Measurements from ENCODE around the gene GRIK1.

The GRIK1 gene

DNA sequence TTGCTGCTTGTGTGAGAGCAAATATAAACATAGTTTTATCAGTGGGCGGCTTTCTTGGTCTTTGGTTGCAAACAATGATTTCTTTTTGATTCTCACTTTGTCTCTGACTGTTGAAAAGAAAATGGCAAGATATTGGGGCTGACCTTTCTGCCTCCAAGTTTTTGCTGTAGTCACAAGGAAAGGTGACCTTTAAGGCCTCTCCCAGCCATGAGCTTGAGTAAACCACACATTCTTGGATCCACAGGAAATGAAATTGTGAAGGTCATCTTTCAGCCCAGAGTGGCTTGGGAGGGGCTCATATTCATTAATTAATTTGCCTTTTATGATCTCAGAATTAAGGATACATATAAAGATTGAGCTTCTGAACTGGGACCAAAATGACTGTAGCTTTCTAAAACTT, 399.5 kb downstream of the GRIK1 start:
- no peaks in the 10 kb centered on the region for H3K27me3 Mint-ChIP-seq
- no peaks in the 10 kb centered on the region for H3K4me1 Mint-ChIP-seq
- H3K9me3 Mint-ChIP-seq, result peaks cover 12% of the 10 kb centered on the region
- H3K4me3 Mint-ChIP-seq, result no peak overlapping the region
- no peak overlapping the region for H3K27ac Mint-ChIP-seq
- peaks cover 15% of the 10 kb centered on the region for H3K36me3 Mint-ChIP-seq

DNA sequence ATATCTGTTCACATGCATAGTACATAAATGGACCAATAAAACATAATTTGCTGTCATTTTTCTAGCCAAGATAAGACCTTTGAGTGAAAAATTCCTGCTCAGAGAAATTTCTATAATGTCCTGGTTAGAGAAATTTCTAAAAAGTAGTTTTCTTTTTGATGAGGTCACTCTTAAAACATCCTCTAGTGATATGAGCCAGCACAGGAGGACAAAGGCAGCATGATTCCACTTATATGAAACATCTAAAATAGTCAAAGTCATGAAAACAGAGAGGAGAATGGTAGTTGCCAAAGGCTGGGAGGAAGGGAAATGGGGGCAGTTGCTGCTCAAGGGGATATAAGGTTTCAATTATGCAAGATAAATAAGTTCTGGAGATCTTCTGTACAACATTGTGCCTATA, 401.7 kb downstream of the GRIK1 start:
- Mint-ChIP-seq H3K4me1 (no peaks in the 10 kb centered on the region), H3K9me3 (peaks cover 13% of the 10 kb centered on the region), H3K27me3 (no peaks in the 10 kb centered on the region), H3K36me3 (peaks cover 26% of the 10 kb centered on the region), H3K27ac (no peak overlapping the region), H3K4me3 (no peak overlapping the region)

- H3K4me3 Mint-ChIP-seq, result no peak overlapping the region
- H3K9me3 Mint-ChIP-seq, result peaks cover 21% of the 10 kb centered on the region
- no peaks in the 10 kb centered on the region for H3K27me3 Mint-ChIP-seq
- H3K27ac Mint-ChIP-seq, result no peak overlapping the region
- H3K4me1 Mint-ChIP-seq, result peaks cover 4% of the 10 kb centered on the region
- peaks cover 42% of the 10 kb centered on the region for H3K36me3 Mint-ChIP-seq
These were observed 405.3 kb downstream of the GRIK1 start for GRCh38 chr21:29534448-29534847.

DNA sequence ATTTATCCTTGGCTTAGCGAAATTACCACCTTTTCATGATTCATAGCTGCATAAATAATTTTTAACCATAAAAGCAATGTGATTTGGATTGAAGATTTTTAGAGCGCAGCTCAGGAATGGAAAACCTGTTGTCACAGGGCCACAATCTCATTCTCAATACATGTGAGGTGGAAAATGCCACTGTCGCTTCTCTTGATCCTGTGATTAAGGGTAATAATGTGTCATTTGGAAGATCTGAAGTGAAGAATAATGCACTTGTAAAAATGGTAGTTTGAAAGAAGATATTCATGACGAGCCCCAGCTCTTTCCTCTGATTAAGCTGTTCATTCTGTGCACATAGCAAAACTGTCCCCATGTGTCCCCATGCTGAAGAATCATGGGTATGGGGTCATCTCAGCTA, 410.7 kb downstream of the GRIK1 start:
- Mint-ChIP-seq H3K4me1 (peaks cover 4% of the 10 kb centered on the region), H3K4me3 (no peak overlapping the region), H3K36me3 (peaks cover 40% of the 10 kb centered on the region), H3K27ac (no peak overlapping the region), H3K9me3 (peaks cover 24% of the 10 kb centered on the region), H3K27me3 (no peaks in the 10 kb centered on the region)

DNA sequence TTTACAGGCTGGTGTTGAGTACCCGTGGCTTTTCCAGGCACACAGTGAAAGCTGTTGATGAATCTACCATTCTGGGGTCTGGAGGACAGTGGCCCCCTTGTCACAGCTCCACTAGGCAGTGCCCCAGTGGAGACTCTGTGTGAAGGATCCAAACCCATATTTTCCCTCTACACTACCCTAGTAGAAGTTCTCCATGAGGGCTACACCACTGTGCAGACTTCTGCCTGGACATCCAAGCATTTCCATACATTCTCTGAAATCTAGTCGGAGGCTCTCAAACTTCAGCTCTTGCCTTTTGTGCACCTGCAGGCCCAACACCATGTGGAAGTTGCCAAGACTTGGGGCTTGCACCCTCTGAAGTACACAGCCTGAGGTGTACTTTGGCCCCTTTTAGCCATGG, 413.3 kb downstream of the GRIK1 start:
- H3K9me3 Mint-ChIP-seq, result peaks cover 24% of the 10 kb centered on the region
- H3K36me3 Mint-ChIP-seq, result peaks cover 38% of the 10 kb centered on the region
- peaks cover 4% of the 10 kb centered on the region for H3K4me1 Mint-ChIP-seq
- no peak overlapping the region for H3K4me3 Mint-ChIP-seq
- H3K27ac Mint-ChIP-seq, result no peak overlapping the region
- H3K27me3 Mint-ChIP-seq, result no peaks in the 10 kb centered on the region

DNA sequence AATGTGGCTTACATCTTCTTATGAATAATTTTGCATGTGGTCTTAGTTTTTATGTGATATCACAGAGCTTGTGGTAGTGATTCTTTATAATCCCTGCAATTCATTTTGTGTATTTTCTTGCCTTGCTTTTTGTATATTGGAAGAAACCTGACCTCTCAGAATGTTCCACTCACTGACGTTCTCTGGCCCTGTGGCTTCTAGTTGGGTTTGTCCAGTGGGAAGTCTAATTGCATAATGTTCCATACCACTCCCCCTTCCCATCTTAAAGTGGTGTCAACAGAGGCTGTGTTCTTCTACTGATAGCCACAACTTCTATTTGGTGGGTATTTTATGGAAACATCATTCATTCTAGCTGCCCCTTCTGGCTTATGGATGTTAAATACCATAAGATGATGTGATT, 415.7 kb downstream of the GRIK1 start:
- Mint-ChIP-seq H3K4me3 (no peak overlapping the region), H3K27me3 (no peaks in the 10 kb centered on the region), H3K4me1 (no peaks in the 10 kb centered on the region), H3K36me3 (peaks cover 32% of the 10 kb centered on the region), H3K9me3 (peaks cover 25% of the 10 kb centered on the region), H3K27ac (no peak overlapping the region)

- no peaks in the 10 kb centered on the region for H3K27me3 Mint-ChIP-seq
- peaks cover 25% of the 10 kb centered on the region for H3K9me3 Mint-ChIP-seq
- no peaks in the 10 kb centered on the region for H3K4me1 Mint-ChIP-seq
- H3K27ac Mint-ChIP-seq, result no peak overlapping the region
- H3K36me3 Mint-ChIP-seq, result peaks cover 33% of the 10 kb centered on the region
- no peak overlapping the region for H3K4me3 Mint-ChIP-seq
These were observed 416.1 kb downstream of the GRIK1 start for GRCh38 chr21:29523646-29524045.

- no peaks in the 10 kb centered on the region for H3K4me1 Mint-ChIP-seq
- no peaks in the 10 kb centered on the region for H3K27me3 Mint-ChIP-seq
- no peak overlapping the region for H3K4me3 Mint-ChIP-seq
- no peak overlapping the region for H3K27ac Mint-ChIP-seq
- H3K9me3 Mint-ChIP-seq, result peaks cover 19% of the 10 kb centered on the region
- H3K36me3 Mint-ChIP-seq, result peaks cover 28% of the 10 kb centered on the region
These were observed 417.9 kb downstream of the GRIK1 start for GRCh38 chr21:29521872-29522271.

- no peaks in the 10 kb centered on the region for H3K27me3 Mint-ChIP-seq
- no peak overlapping the region for H3K4me3 Mint-ChIP-seq
- H3K36me3 Mint-ChIP-seq, result peaks cover 25% of the 10 kb centered on the region
- no peak overlapping the region for H3K27ac Mint-ChIP-seq
- peaks cover 12% of the 10 kb centered on the region for H3K9me3 Mint-ChIP-seq
- H3K4me1 Mint-ChIP-seq, result no peaks in the 10 kb centered on the region
These were observed 419.6 kb downstream of the GRIK1 start for GRCh38 chr21:29520171-29520570.

- Mint-ChIP-seq H3K4me3 (no peak overlapping the region), H3K9me3 (peaks cover 16% of the 10 kb centered on the region), H3K27me3 (no peaks in the 10 kb centered on the region), H3K36me3 (peaks cover 36% of the 10 kb centered on the region), H3K4me1 (no peaks in the 10 kb centered on the region), H3K27ac (no peak overlapping the region)
These were observed 425.0 kb downstream of the GRIK1 start for GRCh38 chr21:29514652-29515247.

DNA sequence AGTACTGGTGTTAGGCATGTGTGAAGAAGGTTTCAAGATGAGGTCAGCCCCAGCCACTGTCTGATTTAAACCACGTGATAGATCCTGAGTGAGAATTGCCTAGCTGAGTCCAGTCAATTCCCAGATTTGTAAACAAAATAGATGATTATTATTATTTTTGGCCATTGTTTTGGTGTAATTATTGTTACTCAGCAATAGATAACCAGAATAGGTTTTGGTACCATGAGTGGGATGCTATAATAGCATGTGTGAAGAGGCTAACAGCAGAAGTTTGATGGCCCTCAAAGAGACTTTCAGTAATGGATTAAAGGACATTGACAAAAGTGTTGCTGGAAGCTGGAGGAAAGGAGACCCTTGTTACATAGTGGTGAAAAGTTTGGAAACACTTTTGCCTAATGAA, 426.3 kb downstream of the GRIK1 start:
- peaks cover 34% of the 10 kb centered on the region for H3K36me3 Mint-ChIP-seq
- no peaks in the 10 kb centered on the region for H3K27me3 Mint-ChIP-seq
- no peaks in the 10 kb centered on the region for H3K4me1 Mint-ChIP-seq
- no peak overlapping the region for H3K27ac Mint-ChIP-seq
- peaks cover 12% of the 10 kb centered on the region for H3K9me3 Mint-ChIP-seq
- no peak overlapping the region for H3K4me3 Mint-ChIP-seq

DNA sequence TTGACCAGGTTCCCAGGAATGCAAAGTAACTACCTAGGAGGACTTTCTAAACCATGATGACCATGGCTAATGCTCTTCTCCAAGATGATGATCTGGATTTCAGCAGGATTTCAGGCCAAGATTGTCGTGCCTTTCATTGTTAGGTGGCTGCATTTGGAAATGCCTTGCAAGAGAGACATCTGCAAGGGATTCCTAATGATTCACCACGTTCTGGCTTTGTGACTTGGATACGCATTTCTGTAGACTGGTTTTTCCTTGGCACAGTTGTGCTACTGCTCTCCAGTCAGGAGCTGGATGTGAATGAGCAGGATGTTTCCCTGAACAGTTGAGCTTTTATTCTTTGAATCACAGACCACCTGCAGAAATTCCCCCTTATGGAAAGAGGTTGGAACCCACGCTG, 428.7 kb downstream of the GRIK1 start:
- Mint-ChIP-seq H3K4me3 (no peak overlapping the region), H3K9me3 (peaks cover 12% of the 10 kb centered on the region), H3K4me1 (no peaks in the 10 kb centered on the region), H3K36me3 (peaks cover 32% of the 10 kb centered on the region), H3K27me3 (no peaks in the 10 kb centered on the region), H3K27ac (no peak overlapping the region)

- Mint-ChIP-seq H3K9me3 (peaks cover 8% of the 10 kb centered on the region), H3K4me3 (no peak overlapping the region), H3K4me1 (no peaks in the 10 kb centered on the region), H3K27me3 (no peaks in the 10 kb centered on the region), H3K36me3 (peaks cover 24% of the 10 kb centered on the region), H3K27ac (no peak overlapping the region)
These were observed 430.7 kb downstream of the GRIK1 start for GRCh38 chr21:29509121-29509520.

DNA sequence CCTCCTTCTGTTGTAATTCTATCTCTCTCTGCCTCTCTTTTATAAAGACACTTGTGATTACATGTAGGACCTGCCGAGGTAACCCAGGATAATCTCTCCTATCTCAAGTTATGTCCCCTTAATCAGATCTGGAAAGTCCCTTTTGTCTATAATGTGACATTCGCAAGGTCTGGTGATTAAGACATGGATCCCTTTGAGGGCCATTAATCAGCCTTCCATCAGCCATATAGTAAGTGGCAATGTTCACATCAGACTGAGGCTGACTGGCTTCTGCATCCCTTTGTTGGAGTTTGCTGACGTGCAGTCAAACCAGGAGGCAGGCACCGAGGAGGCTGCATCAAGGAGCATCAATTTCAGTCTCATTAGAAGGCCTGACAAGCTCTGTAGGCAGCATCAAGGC, 431.5 kb downstream of the GRIK1 start:
- H3K27me3 Mint-ChIP-seq, result no peaks in the 10 kb centered on the region
- H3K27ac Mint-ChIP-seq, result no peak overlapping the region
- peaks cover 5% of the 10 kb centered on the region for H3K9me3 Mint-ChIP-seq
- H3K4me1 Mint-ChIP-seq, result no peaks in the 10 kb centered on the region
- H3K4me3 Mint-ChIP-seq, result no peak overlapping the region
- peaks cover 23% of the 10 kb centered on the region for H3K36me3 Mint-ChIP-seq

DNA sequence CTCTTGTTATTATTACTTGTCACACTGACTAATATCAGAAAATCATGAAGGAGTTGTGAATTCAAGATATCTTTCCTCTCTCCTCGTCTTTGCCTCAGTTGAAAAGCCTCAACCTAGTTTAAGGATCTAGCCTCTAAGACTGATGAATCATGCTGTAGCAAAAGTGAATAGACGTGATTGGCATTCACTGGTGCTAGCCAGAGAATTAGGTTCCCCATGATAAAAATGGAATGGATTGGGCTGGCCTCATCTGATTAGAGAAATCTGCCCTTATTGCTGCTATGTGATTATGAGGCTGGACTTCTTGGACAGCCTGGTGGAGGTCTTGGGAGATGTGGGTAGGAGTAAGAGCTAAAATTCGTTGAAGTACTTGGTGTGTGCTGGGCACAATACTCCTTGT, 432.8 kb downstream of the GRIK1 start:
- H3K4me1 Mint-ChIP-seq, result no peaks in the 10 kb centered on the region

DNA sequence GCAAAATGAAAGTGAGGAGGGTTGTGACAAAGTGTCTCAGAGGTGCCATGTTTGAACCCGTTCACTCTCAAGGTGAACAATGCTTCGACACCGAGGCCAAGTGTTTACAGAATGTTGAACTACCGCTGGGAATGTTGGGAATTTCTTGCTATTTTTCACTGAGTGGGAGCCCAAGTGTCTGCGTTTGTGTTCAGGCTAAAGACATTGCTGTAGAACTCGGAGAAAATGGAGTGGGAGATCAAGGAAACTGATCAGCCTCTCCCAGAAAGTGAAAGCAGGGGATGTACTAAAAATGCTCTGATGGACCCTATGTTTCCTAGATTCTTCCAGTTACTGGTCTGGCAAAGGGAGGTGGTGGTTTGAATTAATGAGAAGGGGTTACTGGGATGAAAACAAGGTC, 433.6 kb downstream of the GRIK1 start:
- H3K9me3 Mint-ChIP-seq, result peaks cover 5% of the 10 kb centered on the region
- peaks cover 25% of the 10 kb centered on the region for H3K36me3 Mint-ChIP-seq
- no peaks in the 10 kb centered on the region for H3K4me1 Mint-ChIP-seq
- no peak overlapping the region for H3K27ac Mint-ChIP-seq
- H3K4me3 Mint-ChIP-seq, result no peak overlapping the region
- no peaks in the 10 kb centered on the region for H3K27me3 Mint-ChIP-seq

More for the DNA sequence above, 432.8 kb downstream of the GRIK1 start:
- H3K4me3 Mint-ChIP-seq, result no peak overlapping the region
- peaks cover 24% of the 10 kb centered on the region for H3K36me3 Mint-ChIP-seq
- peaks cover 5% of the 10 kb centered on the region for H3K9me3 Mint-ChIP-seq
- no peak overlapping the region for H3K27ac Mint-ChIP-seq
- H3K27me3 Mint-ChIP-seq, result no peaks in the 10 kb centered on the region

- no peaks in the 10 kb centered on the region for H3K27me3 Mint-ChIP-seq
- H3K27ac Mint-ChIP-seq, result no peak overlapping the region
- H3K9me3 Mint-ChIP-seq, result peaks cover 5% of the 10 kb centered on the region
- no peaks in the 10 kb centered on the region for H3K4me1 Mint-ChIP-seq
- H3K36me3 Mint-ChIP-seq, result peaks cover 18% of the 10 kb centered on the region
- no peak overlapping the region for H3K4me3 Mint-ChIP-seq
These were observed 435.0 kb downstream of the GRIK1 start for GRCh38 chr21:29504751-29505321.
